A549 (cell line): ENCODE results near the gene FANCG. TPM values are rescaled to one million over a fixed set of nuclear protein-coding genes. Genes with fewer than 3 reads are reported as not detected.
A peak's percentile ranks its signal among the peaks of the same experiment; 100 is the strongest.

Source experiments
- ATAC-seq, 2 experiments: fragments of 200-7000 bp in 1 of 2; fragments of >200 bp in 1 of 2; cut with Nextera tagmentation in 1 of 2; cut with Tn5 transposase in 1 of 2; 3 replicates each; pipeline versions ENCODE4 v1.8.0 to v1.9.1; 2018 to 2020; ENCODE audit warnings: mild to moderate bottlenecking in 1 of 2, moderate library complexity in 1 of 2
- CTCF ChIA-PET: fragments of 300-600 bp; sonication (Branson Sonifier 250); formaldehyde crosslinking; extraction: SDS; loops from one replicate; lab custom pipeline; 2021; ENCODE audit warnings: antibody characterized with exemption, inconsistent platforms; lab: Yijun Ruan, JAX
- POLR2A ChIA-PET: fragments of 350-600 bp; formaldehyde crosslinking; extraction: SDS; loops from one replicate; lab custom pipeline; 2021; ENCODE audit warnings: antibody characterized with exemption, inconsistent platforms; lab: Yijun Ruan, JAX
- DNase-seq, 2 experiments: peaks; one replicate each; pipeline versions ENCODE4 v3.0.0 to v3.0.0-alpha.2; 2011 to 2016; ENCODE audit warnings: low read depth in 1 of 2, low spot score in 1 of 2
- FAIRE-seq: peaks from 2 replicates; lab custom pipeline; 2011; peaks lifted over from hg19 to GRCh38; lab: Jason Lieb, UNC
- H3K27ac ChIP-seq, 2 experiments: fragments of >200 bp; sonication (Bioruptor Twin); formaldehyde crosslinking; 3 replicates each; pipeline ENCODE4 v1.5.1; 2016 to 2017
- H3K4me1 ChIP-seq: fragments of >200 bp; sonication (Bioruptor Twin); formaldehyde crosslinking; 3 replicates; pipeline ENCODE4 v1.6.1; 2016
- H3K4me2 ChIP-seq: fragments of >200 bp; sonication (Bioruptor Twin); formaldehyde crosslinking; 3 replicates; pipeline ENCODE4 v1.6.1; 2016
- H3K4me3 ChIP-seq: fragments of >200 bp; sonication (Bioruptor Twin); formaldehyde crosslinking; 3 replicates; pipeline ENCODE4 v1.5.1; 2016
- H3K9me3 ChIP-seq: fragments of >200 bp; sonication (Bioruptor Twin); formaldehyde crosslinking; 3 replicates; pipeline ENCODE4 v1.6.1; 2016
- CHD4 ChIP-seq: fragments of 200-600 bp; sonication (generic); IDR thresholded peaks from 2 replicates; pipeline ENCODE4 v1.6.1; 2016; ENCODE audit warnings: antibody characterized with exemption, mild to moderate bottlenecking, borderline replicate concordance
- ESRRA ChIP-seq: fragments of 150-350 bp; IDR thresholded peaks from 2 replicates; pipeline ENCODE4 v1.6.1; 2014; ENCODE audit warnings: mild to moderate bottlenecking, low read length, borderline replicate concordance
- FOSB ChIP-seq: fragments of 250-450 bp; sonication (Bioruptor Pico); IDR thresholded peaks from 2 replicates; pipeline ENCODE4 v1.5.0; 2020; ENCODE audit warnings: mild to moderate bottlenecking, moderate library complexity
- FOSL2 ChIP-seq, 2 experiments: fragments of 450-650 bp in 1 of 2; fragments of >200 bp in 1 of 2; sonication (Bioruptor Twin) in 1 of 2; formaldehyde crosslinking; IDR thresholded peaks; 2 replicates each; pipeline versions ENCODE4 v1.5.0 to v1.6.1; 2016 to 2020; ENCODE audit warnings: mild to moderate bottlenecking in 1 of 2, moderate library complexity in 1 of 2
- FOXS1 ChIP-seq: fragments of 250-450 bp; sonication (Bioruptor Pico); IDR thresholded peaks from 2 replicates; pipeline ENCODE4 v1.5.0; 2020; ENCODE audit warnings: mild to moderate bottlenecking, moderate library complexity
- GATA3 ChIP-seq: IDR thresholded peaks from 2 replicates; pipeline ENCODE4 v1.6.1; 2012; ENCODE audit warnings: borderline replicate concordance
- HOXA7 ChIP-seq: fragments of 250-450 bp; sonication (Bioruptor Pico); IDR thresholded peaks from 2 replicates; pipeline ENCODE4 v1.5.0; 2020; ENCODE audit warnings: mild to moderate bottlenecking, moderate library complexity
- HOXB13 ChIP-seq: fragments of 250-450 bp; sonication (Bioruptor Pico); IDR thresholded peaks from 2 replicates; pipeline ENCODE4 v1.5.0; 2020; ENCODE audit warnings: low read depth, mild to moderate bottlenecking, moderate library complexity
- HOXB5 ChIP-seq: fragments of 250-450 bp; sonication (Bioruptor Pico); IDR thresholded peaks from 2 replicates; pipeline ENCODE4 v1.5.0; 2020; ENCODE audit warnings: mild to moderate bottlenecking, moderate library complexity
- JUN ChIP-seq, 2 experiments: fragments of >200 bp; sonication (Bioruptor Twin); formaldehyde crosslinking; IDR thresholded peaks; 2 replicates in 1 of 2; 3 replicates in 1 of 2; pipeline ENCODE4 v1.6.1; 2016 to 2017
- JUNB ChIP-seq: fragments of >200 bp; sonication (Bioruptor Twin); formaldehyde crosslinking; IDR thresholded peaks from 2 replicates; pipeline ENCODE4 v1.6.1; 2016
- MAFK ChIP-seq: fragments of 450-650 bp; IDR thresholded peaks from 2 replicates; pipeline ENCODE4 v1.6.1; 2014; ENCODE audit not compliant: partially characterized antibody
- NFE2L2 ChIP-seq: fragments of 150-350 bp; conservative IDR thresholded peaks from 2 replicates; pipeline ENCODE4 v1.6.1; 2014; ENCODE audit warnings: low read length
- POLR2A ChIP-seq: IDR thresholded peaks from 2 replicates; pipeline ENCODE4 v1.6.1; 2012; ENCODE audit warnings: mild to moderate bottlenecking, low read length
- RFX5 ChIP-seq: fragments of 450-650 bp; IDR thresholded peaks from 2 replicates; pipeline ENCODE4 v1.7.1; 2014; ENCODE audit warnings: antibody characterized with exemption, mild to moderate bottlenecking, moderate library complexity
- TFCP2L1 ChIP-seq: fragments of 250-450 bp; sonication (Bioruptor Pico); IDR thresholded peaks from 2 replicates; pipeline ENCODE4 v1.5.0; 2021; ENCODE audit warnings: mild to moderate bottlenecking
- ZNF302 ChIP-seq: fragments of 250-450 bp; sonication (Bioruptor Pico); IDR thresholded peaks from 2 replicates; pipeline ENCODE4 v1.9.0; 2021; ENCODE audit warnings: inconsistent platforms, mild to moderate bottlenecking, moderate library complexity
- WGBS: methylation state at CpG from one replicate; pipeline ENCODE4 v1.1.6; 2017; ENCODE audit errors: missing lambda C conversion rate; 5-methylcytosine and 5-hydroxymethylcytosine counted together
- polyA plus RNA-seq, 4 experiments: library from polyadenylated mRNA; depleted of rRNA in 3 of 4; stranded (reverse); fragments of >200 nt; fragmentation: RNase III in 1 of 4; extraction: RNeasy Plus Mini Kit Qiagen cat#74134 plus additional on column Dnase treatment in 1 of 4; gene quantifications; 2 replicates in 3 of 4; 3 replicates in 1 of 4; pipeline ENCODE4 v1.2.3, GENCODE V29; 2011 to 2017
- TF ChIP-seq, protein P1 (sequence below): IDR thresholded peaks from 2 replicates; pipeline ENCODE4 v1.6.1; 2012
- TF ChIP-seq, protein P2 (sequence below): IDR thresholded peaks from 2 replicates; pipeline ENCODE4 v1.6.1; 2012
- TF ChIP-seq, protein P3 (sequence below): fragments of >200 bp; sonication (Bioruptor Twin); formaldehyde crosslinking; IDR thresholded peaks from 3 replicates; pipeline ENCODE4 v1.6.1; 2016
- TF ChIP-seq, protein P4 (sequence below): fragments of 150-350 bp; IDR thresholded peaks from 2 replicates; pipeline ENCODE4 v1.6.1; 2014; ENCODE audit warnings: low read depth, mild to moderate bottlenecking, low read length
- TF ChIP-seq, protein P5 (sequence below): fragments of 250-450 bp; sonication (Bioruptor Pico); IDR thresholded peaks from 2 replicates; pipeline ENCODE4 v1.5.0; 2020; ENCODE audit warnings: low read depth, mild to moderate bottlenecking, moderate library complexity

The FANCG gene
- polyA plus RNA-seq, 2 of the 4 experiments (the other 2 are of a cell fraction), result 34.9 to 53.5 TPM

DNA sequence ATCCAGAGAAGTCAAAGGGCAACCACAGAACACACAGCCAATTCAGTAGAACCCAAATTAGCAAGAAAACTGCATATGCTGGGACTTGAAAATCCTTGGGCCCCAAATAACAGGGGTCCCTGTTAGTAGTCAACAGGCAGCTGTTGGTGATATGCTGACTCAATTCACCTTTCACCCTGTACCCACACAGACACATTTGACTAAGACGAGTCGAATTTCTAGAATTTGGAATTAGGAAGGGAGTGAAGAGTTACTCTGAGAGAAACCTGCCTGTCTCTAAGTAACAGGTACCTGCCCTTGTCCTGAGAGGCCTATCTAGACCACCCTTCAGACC, 6.5 kb downstream of the FANCG start:
- TF ChIP-seq, protein P1, sequence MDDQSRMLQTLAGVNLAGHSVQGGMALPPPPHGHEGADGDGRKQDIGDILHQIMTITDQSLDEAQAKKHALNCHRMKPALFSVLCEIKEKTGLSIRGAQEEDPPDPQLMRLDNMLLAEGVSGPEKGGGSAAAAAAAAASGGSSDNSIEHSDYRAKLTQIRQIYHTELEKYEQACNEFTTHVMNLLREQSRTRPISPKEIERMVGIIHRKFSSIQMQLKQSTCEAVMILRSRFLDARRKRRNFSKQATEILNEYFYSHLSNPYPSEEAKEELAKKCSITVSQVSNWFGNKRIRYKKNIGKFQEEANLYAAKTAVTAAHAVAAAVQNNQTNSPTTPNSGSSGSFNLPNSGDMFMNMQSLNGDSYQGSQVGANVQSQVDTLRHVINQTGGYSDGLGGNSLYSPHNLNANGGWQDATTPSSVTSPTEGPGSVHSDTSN, result no peak
- no peak for TF ChIP-seq FOSL2 (IDR thresholded peaks at IDR 0.05)
- TF ChIP-seq FOSL2 (CRISPR knock-in tag; IDR thresholded peaks at IDR 0.05), result no peak
- TF ChIP-seq FOXS1, result no peak
- TF ChIP-seq MAFK, result no peak
- no peak for TF ChIP-seq CHD4
- TF ChIP-seq JUNB, result no peak
- no peak for TF ChIP-seq ESRRA
- no peak for TF ChIP-seq HOXB13 (CRISPR knock-in tag)
- CTCF ChIA-PET, result interaction anchor here (3.8 kb wide), 1 partner anchor 22 kb away, joined by 18 read pairs; no protein-coding TSS in a partner anchor
- Histone ChIP-seq H3K4me2 (peak overlapping the region; percentile 45), H3K27ac (peak overlapping the region; percentile 21 to 72), H3K4me3 (no peak overlapping the region), H3K4me1 (peaks cover 30% of the 10 kb centered on the region), H3K9me3 (no peaks in the 10 kb centered on the region)
- FAIRE-seq (no peak), DNase-seq (no peak), ATAC-seq (no peak)
- 96% methylated on average over 2 of the region's 2 CpGs for WGBS
- POLR2A ChIA-PET, result no interaction called here

DNA sequence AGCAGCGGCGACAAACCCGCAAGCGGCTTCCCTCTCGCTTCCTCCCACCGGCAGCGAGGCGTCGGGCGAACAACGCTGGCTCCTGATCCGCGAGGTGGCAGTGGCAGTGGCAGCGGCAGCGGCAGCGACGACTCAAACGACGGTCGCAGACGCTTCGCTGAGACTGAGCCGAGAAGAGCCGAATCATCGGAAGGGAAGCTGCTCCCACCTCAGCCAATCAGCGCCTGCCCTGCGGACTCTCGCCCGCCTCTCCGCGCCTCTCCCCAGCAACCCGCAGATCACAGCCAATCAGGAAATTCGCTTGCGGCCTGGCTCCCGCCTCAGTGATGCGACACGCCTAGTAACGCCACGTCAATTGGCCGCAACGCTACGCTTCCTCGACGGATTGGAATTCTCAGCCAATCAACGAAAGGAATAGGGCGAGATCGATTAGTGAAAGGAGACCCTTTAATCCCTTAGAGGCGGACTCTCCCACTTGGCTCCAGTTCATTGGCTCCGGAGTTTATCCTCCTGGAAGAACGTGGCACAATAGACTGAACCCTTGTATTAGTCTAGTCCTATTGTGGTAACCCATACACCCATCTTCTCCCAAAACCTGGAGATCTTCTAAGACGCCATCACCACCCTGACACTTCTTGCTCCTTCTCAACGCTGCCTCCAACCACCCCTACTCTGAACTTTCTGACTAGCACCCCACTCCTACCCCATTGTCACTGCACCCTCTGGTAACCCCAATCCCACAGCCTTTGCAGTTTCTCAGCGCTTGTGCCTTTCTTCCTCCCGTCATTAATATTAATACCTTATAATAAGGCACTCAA, 7.1 kb downstream of the FANCG start, which contains the start of gene VCP:
VCP (minus strand) TSS at position 165 of the 818 bp plus-strand sequence. CDS start 272 bp downstream, outside the sequence.
- FAIRE-seq, result peak; percentile 96
- POLR2A ChIA-PET, result interaction anchor here (0.5 to 3.2 kb wide), 31 partner anchors 7 to 532 kb away, joined by 3 to 47 read pairs (median 4); partner anchors contain the start of genes ATOSB, DNAJB5, FANCG and PIGO
- peak; percentile 99 to 100 for DNase-seq
- peaks cover 28% of the 10 kb centered on the region for H3K4me1 ChIP-seq
- peak within 1 kb of the TSS; percentile 92 for H3K4me3 ChIP-seq
- H3K27ac ChIP-seq, result peak within 1 kb of the TSS; percentile 97 to 98
- no peak for TF ChIP-seq FOXS1
- no peak for TF ChIP-seq FOSB (CRISPR knock-in tag)
- TF ChIP-seq, protein P1, result peak; percentile 76
- no peak for TF ChIP-seq CHD4
- no peak for TF ChIP-seq FOSL2 (IDR thresholded peaks at IDR 0.05)
- no peak; the same call in 1 of the 2 replicates for TF ChIP-seq FOSL2 (CRISPR knock-in tag; IDR thresholded peaks at IDR 0.05)
- TF ChIP-seq HOXB5 (CRISPR knock-in tag), result peak; percentile 54; the same call in 1 of the 2 replicates
- TF ChIP-seq, protein P2, sequence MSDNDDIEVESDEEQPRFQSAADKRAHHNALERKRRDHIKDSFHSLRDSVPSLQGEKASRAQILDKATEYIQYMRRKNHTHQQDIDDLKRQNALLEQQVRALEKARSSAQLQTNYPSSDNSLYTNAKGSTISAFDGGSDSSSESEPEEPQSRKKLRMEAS, result peak; percentile 39; the same call in 1 of the 2 replicates
- TF ChIP-seq MAFK, result peak; percentile 60
- TF ChIP-seq, protein P3, sequence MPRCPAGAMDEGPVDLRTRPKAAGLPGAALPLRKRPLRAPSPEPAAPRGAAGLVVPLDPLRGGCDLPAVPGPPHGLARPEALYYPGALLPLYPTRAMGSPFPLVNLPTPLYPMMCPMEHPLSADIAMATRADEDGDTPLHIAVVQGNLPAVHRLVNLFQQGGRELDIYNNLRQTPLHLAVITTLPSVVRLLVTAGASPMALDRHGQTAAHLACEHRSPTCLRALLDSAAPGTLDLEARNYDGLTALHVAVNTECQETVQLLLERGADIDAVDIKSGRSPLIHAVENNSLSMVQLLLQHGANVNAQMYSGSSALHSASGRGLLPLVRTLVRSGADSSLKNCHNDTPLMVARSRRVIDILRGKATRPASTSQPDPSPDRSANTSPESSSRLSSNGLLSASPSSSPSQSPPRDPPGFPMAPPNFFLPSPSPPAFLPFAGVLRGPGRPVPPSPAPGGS, result peak; percentile 80; the same call in 2 of the 3 replicates
- peak; percentile 99 for TF ChIP-seq RFX5
- no peak for TF ChIP-seq NFE2L2
- TF ChIP-seq, protein P4, sequence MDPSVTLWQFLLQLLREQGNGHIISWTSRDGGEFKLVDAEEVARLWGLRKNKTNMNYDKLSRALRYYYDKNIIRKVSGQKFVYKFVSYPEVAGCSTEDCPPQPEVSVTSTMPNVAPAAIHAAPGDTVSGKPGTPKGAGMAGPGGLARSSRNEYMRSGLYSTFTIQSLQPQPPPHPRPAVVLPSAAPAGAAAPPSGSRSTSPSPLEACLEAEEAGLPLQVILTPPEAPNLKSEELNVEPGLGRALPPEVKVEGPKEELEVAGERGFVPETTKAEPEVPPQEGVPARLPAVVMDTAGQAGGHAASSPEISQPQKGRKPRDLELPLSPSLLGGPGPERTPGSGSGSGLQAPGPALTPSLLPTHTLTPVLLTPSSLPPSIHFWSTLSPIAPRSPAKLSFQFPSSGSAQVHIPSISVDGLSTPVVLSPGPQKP, result no peak
- peak; percentile 92 for TF ChIP-seq TFCP2L1 (CRISPR knock-in tag)
- TF ChIP-seq POLR2A, result peak; percentile 98
- TF ChIP-seq, protein P5, sequence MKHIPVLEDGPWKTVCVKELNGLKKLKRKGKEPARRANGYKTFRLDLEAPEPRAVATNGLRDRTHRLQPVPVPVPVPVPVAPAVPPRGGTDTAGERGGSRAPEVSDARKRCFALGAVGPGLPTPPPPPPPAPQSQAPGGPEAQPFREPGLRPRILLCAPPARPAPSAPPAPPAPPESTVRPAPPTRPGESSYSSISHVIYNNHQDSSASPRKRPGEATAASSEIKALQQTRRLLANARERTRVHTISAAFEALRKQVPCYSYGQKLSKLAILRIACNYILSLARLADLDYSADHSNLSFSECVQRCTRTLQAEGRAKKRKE (CRISPR knock-in tag), result 0 out of 2 replicates have a peak, but pooled peaks have one; percentile 41
- TF ChIP-seq GATA3, result peak; percentile 18; the same call in 1 of the 2 replicates
- TF ChIP-seq HOXA7 (CRISPR knock-in tag), result peak; percentile 64; the same call in 1 of the 2 replicates
- TF ChIP-seq JUN (IDR thresholded peaks at IDR 0.05), result peak; percentile 91 to 92
- no peak for TF ChIP-seq ZNF302 (CRISPR knock-in tag)
- H3K4me2 ChIP-seq, result peak within 1 kb of the TSS; percentile 83
- 17% methylated on average over 18 of the region's 54 CpGs for WGBS
- peak; percentile 91 to 94 for ATAC-seq
- CTCF ChIA-PET, result interaction anchor here (0.7 to 3.8 kb wide), 11 partner anchors 8 to 173 kb away, joined by 3 to 27 read pairs (median 5); partner anchors contain the start of genes ATOSB, FANCG and PIGO
- no peaks in the 10 kb centered on the region for H3K9me3 ChIP-seq
